Loucy (cell line): ENCODE data around the gene SSUH2.

Experiments used
- CTCF ChIP-seq: fragments of 200-600 bp; sonication (generic); conservative IDR thresholded peaks from 2 replicates; pipeline ENCODE4 v1.5.1; 2014; ENCODE audit warnings: mild to moderate bottlenecking, antibody characterized with exemption, low read length
- EZH2phosphoT487 ChIP-seq: fragments of 200-600 bp; IDR thresholded peaks from 2 replicates; pipeline ENCODE4 v1.6.1; 2018; ENCODE audit warnings: antibody characterized with exemption, mild to moderate bottlenecking, moderate library complexity, borderline replicate concordance

- no peak for TF ChIP-seq CTCF
- TF ChIP-seq EZH2phosphoT487, result no peak
These were observed 15.8 kb upstream of the SSUH2 start for GRCh38 chr3:8660175-8661118.
